Forelimb muscle (tissue), 1 donor: ENCODE measurements around the gene FAM171A1. TPM values are rescaled to one million over a fixed set of nuclear protein-coding genes. Genes with fewer than 3 reads are reported as not detected.
"Not testable (repeated sequence)": the region's sequence is repeated elsewhere in the genome, so short reads cannot be mapped to it uniquely, and the experiment has no call there.

Experiments
- DNase-seq: peaks from one replicate; pipeline ENCODE4 v3.0.0-alpha.2; 2013; ENCODE audit warnings: low read depth
- polyA plus RNA-seq: library from polyadenylated mRNA; unstranded; fragments of 120-200 nt; gene quantifications from one replicate; pipeline ENCODE4 v1.2.1, GENCODE V29; 2013; ENCODE audit not compliant: insufficient read length

Gene FAM171A1
- polyA plus RNA-seq, 1 donor: 27.2 TPM

DNA sequence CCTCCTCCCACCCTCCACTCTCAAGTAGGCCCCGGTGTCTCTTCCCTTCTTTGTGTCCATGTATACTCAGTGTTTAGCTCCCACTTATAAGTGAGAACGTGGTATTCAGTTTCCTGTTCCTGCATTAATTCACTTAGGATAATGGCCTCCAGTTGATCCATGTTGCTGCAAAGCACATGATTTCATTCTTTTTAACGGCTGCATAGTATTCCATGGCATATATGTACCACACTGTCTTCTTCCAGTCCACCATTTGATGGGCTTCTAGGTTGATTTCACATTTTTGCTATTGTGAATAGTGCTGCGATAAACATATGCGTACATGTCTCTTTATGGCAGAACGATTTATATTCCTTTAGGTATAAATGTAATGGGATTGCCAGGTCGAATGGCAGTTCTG, 51.0 kb downstream of the FAM171A1 start:
- no peak for DNase-seq

DNA sequence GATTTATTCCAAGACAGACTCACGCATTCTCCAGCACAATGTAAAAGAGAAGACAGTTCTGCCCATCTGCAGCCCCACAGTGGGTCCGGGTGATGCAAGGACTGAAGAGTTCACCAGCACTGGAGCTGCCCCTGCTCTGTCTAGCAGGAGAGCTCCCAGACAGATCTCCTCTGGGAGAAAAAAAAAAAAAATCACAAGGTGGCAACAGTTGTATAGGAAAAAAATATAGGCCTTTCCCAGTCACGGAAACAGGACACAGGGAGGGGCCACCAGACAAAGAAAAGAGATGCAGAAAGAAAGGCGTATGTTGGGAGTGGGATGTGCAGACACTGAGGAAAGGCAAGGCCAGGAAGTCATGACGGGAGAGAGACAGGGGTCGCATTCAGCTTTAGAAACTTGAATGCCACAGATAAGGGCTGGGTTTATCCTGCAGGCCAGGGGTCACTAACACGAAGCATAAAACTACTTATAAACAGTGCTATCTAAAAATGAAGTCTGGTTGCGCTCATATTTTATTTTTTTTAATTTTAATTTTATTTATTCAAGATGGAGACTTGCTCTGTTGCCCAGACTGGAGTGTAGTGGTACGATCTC, 54.1 kb downstream of the FAM171A1 start:
- DNase-seq: no peak

DNA sequence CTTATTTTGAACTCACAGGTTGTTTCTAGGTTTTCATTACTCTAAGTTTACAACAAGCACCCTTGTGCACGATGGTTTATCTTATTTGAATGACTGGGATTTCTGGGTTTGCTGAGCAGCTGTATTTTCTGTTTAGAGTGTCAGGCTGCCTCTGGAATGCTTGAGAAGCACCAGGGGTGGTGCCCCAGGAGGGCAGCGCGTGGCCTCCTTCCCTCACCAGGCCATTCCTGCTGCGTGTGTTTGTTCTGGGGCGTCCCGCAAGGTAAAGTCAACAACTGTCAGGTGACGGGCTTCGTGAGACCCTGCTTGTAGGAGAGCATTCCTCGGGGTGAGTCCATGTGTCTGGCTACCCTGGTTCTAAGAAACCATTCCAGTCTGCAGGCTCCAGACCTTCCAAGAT, 54.9 kb downstream of the FAM171A1 start:
- DNase-seq: no peak

DNA sequence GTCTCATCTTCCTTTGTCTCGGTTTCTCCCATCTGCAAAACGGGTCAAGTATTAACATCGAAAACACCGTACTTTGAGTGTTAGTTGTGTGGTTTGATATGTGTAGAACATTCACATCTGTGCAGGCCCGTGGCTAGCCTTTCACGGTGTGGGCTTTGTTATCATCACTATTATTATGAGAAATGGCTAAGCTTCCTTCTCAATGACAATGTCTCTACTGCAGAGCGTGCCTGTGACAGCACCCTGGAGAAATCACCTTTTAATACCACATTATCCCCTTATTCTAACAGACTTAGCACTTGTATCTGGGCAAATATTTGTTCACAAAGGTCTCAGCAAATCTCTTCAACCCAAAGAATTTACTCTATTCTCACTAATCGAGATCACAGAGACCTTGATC, 55.8 kb downstream of the FAM171A1 start:
- DNase-seq: no peak

DNA sequence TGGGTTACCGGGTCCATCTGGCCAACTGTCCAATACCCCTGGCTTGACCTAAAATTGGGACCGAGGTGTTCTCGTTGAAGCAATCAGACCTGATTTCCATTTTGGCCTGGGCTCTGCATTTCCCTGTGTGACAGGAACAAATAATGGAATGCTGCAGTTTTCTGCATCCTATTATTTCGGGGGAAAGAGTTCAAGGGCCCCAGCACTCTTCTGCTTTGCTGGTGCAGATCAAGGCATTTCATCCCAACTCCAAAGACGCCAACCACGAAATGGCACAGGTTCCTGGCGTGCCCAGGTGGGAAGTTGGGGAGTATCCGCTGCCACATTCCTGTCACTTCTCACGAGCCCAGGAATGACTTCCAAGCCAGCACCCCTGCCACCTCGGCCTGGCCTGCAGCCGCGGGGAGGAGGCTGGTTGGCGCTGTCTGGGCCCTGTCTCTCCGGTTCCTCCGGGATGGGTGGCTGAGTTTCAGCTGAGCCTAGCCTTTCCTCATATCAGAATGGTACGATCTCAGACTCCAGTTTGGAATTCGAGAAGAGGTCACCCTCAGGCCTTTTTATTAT, 56.5 kb downstream of the FAM171A1 start:
- no peak for DNase-seq

DNA sequence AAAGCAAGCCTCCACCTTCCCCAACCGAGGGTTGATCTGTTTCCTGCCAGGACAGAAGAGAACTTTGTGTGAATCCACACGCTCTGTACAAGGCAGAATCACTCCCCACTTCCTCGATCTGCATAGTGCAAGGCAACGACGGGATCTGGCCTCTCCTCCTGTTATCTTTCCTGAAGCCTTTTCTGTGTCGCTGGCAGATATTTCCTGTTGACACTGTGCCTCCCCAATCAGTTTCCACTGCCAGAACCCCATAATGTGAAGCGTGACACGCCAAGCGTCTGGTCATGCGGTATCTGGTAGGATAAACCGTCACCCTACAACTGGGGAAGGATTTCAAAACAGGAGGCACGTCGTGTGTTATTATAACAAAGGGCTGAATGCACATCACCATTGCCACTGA, 57.2 kb downstream of the FAM171A1 start:
- no peak for DNase-seq

DNA sequence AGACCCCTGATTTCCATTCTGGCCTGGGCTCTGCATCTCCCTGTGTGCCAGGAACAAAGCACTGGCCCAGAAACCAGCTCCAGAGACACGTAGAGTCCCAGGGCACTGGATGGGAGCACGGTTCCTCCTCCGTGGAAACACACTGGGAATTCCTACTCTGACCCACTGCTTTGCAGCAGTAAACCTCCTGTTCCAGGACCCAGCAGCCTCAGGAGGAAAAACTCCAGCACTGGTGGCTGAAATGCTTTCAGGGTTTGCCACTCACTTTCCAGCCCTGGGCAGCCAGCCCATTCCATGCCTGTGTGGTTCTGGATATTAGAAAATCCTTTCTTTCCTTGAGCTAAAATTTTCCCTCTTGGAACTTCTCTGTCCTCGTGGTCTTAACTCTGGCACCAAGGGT, 58.0 kb downstream of the FAM171A1 start:
- no peak for DNase-seq

DNA sequence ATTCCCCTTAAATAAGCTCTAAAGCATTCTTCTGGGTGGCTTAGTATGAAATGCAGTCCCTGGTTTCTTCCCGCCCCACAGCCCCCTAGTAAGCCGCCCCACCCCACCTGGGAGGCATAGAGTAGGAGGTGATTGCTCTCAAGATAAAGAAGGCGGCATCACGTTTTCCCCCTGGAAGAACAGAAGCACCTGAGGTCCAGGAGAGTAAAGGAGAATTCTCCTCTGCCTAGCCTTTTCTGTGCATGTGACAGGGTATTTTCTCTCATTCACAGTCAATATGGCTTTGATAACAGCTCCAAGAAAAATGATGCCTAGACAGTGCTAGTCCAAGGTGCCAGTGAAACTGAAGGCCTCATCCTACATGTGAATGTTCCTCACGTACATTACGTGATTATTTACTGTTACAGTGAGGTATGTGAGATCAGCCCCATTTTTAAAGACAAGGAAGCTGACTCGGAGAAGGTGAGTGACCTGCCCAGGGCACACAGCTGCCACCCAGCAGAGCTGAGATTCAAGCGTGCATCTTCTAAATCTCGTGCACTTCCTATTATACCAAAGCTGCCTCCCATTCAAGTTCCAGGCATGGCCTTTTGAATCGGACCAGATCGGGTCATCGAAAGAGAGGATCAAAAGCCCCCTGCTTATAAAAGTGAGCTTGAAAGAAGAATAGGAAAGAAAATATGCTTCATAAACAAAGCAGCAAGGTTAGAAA, 59.4 kb downstream of the FAM171A1 start:
- no peak for DNase-seq

DNA sequence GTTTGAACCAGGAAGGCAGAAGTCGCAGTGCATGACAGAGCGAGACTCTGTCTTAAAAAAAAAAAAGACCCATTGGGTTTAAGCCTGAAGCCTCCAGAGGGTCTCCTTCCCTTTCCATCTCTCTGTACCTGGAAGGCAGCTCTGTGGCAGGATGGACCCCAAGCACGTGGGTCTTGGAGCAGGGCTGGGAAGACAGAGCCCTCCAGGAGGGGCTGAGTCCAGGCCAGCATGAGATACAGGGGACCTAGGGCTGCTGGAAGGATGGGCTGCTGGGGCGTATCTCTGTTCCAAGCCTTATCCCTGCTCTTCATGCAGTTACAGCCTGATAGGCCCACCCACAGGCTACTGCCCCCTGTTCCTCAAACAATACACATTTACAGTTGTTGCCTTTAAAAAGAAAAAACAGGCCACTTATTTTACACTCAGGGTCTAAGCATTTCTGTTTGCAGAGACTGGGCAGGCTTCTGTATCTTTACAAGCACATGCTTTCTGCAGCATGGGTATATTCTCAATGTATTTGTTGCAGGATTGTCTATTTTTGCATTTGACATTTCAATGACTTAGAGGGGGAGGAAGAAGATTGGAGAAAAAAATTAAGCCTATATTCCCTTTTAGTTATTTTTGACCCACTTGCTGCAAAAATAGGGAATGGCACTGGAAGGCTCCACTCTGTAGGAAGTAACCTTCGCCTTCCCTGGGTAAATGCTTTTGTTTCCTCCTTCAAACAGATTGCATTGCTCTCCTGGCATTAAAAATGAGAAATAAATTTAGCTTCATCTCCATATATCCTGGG, 60.1 kb downstream of the FAM171A1 start:
- no peak for DNase-seq

DNA sequence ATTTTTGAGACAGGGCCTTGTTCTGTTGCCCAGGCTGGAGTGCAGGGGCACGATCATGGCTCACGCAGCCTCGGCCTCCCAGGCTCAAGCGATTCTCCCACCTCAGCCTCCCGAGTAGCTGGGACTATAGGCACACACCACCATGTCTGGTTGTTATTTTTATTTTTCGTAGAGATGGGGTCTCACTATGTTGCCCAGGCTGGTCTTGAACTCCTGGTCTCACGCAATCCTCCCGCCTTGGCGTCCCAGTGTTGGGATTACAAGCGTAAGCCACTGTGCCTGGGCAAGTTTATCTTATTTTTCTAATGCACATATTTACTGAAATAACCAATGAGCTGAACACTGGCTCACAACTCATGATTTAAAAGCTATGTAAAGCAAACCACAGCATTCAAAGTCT, 61.9 kb downstream of the FAM171A1 start:
- DNase-seq: no peak

DNA sequence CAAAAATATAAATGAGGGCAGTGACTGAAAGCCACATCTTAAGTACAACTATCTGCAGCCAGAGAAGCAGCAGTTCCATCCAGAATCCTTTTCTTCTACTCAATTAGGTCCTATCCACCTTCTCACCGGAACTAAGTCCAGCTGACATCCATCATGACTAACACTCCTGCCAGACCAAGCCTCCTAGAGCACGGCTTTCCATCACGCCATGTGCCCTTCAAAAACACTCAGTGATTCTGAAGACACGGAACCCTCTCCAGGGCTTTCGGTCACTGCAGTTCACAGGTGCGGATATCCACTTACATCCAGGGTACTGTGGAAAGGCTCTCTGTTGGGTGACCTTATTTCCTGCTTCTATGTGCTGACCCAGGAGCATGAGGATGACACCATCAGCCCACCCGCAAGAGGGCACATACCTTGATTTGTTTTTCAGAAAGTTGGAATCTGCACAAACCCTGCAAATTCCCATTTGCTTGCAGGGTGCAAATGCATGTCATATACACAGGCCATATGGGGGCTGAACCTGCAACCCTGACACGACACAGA, 64.3 kb downstream of the FAM171A1 start:
- DNase-seq: no peak

DNA sequence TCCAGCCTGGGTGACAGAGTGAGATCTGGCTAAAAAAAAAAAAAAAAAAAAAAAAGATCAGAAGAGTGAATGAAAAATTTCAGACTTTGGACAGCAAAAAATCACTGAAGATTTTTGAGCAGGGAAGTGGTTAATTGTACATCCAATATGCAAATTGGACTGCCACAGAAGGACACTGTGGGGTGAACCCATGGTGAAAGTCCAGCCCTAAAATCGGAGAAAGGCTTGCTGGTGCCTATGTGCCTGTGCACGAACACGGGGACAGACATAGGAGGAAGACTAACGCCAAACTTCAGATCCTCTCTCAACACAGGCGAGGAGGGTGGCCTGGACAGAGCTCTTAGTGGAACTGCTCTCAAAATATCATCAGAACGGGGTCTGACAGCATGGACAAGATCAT, 65.5 kb downstream of the FAM171A1 start:
- DNase-seq: no peak

DNA sequence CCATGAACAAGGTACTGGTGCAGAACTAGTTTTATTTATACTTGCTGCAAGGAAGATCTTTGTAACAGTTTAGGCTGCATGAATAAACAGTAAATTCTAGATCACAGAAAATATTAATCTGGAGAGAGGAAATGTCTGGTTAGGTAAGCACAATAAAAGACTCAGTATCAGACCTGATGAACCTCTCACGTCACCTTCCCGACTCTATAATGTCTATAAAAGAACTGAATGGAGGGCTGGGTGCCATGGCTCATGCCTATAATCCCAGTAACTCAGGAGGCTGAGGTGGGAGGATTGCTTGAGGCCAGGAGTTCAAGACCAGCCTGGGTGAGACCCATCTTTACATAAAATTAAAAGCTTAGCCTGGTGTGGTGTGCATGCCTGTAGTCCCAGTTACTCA, 65.9 kb downstream of the FAM171A1 start:
- DNase-seq: no peak

DNA sequence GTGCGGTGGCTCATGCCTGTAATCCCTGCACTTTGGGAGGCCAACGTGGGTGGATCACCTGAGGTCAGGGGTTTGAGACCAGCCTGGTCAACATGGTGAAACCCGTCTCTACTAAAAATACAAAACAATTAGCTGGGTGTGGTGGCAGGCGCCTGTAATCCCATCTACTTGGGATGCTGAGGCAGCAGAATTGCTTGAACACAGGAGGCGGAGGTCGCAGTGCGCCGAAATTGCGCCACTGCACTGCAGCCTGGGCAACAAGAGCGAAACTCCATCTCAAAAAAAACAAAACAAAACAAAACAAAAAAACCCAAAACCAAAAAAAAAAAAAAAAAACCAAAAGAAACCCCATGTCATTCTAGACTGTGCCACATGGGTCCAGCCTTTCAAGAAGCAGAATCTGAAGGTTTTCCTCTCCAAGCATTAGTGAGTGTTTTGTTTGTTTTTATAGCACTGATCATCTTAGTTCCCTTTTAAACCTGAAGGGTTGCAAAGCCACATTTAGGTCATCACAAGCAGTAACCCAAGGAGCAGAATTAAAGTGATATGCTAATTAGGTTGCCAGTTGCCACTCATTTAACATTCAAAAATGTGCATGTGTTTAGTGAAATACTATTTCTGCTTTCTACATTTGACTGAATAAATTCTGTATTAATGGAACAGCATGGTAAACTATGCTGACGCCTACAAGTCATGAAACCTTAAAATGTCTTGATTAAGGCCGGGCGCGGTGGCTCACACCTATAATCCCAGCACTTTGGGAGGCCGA, 68.7 kb downstream of the FAM171A1 start:
- not testable (repeated sequence) for DNase-seq

DNA sequence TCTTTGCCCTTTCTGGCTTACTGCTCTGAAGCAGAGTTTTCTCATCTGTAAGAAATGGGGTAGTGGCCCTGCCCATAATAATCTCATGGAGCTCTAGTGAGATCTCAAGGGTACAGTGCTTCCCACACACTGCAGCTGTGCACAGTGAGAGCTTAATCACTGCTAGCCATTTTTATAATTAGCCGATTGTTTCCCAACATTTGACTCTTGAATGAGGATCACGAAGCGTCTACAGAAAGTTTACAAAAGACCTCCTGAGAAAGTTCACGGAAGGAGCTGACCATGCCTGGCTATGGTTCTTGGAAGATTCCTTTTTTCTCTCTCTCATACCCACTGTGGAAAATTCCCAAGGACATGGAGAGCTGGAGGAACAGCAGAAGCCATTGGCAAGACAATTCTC, 70.4 kb downstream of the FAM171A1 start:
- no peak for DNase-seq

DNA sequence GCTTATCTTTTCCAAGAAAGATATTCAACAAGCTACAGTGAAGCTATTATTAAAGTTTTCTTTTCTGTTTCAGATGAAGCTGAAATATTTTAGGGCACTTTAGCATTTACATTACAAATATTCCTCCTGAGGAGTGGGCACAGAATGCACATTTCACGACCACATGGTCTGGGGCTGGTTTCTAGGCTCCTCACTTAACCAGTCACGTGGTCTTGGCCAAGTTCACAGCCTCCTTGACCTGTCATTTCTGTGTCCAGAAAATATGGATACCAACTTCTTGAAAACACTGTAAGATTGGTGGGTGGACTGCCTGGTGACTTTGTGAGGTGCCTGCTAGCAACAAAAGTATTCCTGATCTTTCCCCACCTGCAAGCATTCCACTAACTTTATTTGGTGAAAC, 70.9 kb downstream of the FAM171A1 start:
- DNase-seq: no peak

DNA sequence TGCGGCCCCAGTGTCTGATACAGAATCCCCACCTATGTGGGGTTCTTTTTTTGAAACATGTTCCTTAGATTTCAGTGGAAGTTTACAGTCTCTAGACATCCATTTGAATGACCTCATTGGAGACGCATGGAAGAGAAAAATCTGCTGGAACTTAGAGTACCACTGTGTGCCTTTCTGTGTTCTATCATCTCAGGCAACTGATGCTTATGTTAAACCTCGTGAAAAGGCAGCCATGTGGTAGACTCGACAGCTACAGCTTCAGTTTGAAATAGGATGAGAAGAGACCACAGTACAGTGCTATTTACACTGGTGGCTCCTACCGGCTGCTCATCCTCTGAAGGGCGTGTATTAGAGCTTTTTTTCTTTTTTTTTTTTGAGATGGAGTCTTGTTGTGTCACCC, 74.4 kb downstream of the FAM171A1 start:
- no peak for DNase-seq

DNA sequence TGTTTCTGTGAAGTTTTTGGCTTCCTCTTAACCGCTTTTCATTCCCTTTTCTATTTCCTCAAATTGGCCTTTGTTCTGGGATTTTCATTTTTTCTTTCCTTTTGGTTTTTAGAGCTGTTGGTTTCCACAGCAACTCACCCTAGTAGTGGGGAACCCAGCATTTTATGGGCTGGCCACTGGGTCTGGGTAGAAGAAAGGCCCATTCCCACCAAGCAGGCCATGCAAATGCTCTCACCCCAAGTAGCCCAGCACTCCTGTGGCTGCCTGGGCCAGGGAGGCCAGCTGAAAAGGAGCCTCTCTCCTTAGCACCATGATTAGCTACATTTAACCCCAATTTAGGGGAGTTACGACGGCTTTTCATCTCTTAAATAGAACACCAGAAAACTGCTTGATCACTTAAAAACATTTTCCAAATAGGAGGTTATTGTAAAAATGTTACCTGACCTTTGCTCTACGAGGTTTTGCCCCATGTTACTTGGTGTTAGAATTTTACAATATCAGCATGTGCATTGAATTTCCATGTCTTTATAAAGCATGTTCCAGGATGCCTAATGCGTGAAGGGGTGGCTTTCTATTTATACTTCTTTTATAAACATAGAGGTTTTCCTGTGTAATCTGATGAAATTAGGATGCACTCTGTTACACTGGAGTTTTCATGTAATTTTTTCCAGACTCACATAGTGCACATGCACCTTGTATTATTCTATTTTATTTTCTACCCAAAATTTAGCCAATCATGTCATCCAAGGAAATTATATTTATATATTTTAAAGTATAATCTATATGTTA, 75.4 kb downstream of the FAM171A1 start:
- DNase-seq: no peak

DNA sequence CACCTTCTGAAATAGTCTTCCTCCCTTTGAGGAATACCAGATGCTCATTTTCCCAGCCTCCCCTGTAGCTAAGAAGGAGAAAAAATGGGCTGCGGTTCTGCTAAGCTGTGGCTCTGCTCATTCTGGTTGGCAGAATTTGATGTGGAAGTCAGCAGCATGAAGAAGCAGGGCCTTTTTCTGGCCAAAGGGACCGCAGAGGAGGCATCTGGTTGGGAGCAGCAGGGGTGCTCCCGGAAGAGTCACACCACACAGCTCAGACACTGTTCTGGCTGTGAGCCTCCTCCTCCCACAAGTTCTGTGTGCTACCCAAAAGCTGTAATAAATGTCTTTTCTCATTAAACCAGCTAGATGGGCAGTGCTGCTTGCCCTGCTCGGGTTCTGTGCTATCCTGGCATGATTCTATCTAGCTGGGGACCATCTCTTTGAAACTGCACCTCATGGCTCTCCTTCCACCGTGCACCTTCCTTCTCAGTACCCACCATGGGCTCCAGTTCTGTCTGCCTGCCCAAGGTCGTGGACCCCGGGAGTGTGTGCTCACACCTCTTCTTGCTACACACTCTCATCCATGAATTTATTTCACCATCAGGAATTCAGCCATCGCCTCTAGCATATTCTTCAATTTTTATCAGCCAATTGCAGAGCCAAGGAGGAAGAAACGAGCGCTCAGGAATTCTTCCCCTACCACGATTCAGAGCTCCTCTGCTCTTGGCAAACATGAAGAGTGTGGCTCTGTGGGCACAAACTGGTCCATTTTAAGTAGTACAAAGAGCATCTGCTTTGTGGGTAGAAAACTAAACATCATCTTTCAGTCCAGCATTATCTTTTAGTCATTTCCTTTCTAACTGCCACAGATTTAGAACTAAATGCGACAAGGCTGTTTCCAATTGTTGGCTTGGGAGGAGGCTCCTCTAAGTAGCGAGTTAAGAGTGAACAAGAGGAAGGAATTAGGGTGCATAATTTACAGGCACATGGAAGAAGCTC, 76.9 kb downstream of the FAM171A1 start:
- DNase-seq: no peak

DNA sequence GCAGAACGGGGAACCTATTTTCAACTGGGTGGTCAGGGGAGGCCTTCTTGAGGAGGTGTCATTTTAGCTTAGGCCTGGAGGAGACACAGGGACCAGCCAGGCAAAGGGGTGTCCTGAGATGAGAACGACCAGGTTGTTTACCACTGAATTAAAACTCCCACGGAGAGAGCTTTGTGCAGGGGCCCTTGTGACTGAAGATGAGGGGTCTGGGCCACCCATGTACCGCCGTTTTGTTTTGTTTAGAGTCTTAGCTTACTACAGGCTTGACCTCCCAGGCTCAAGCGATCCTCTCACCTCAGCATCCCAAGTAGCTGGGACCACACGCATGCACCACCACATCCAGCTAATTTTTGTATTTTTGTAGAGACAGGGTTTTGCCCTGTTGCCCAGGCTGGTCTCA, 80.4 kb downstream of the FAM171A1 start:
- DNase-seq: no peak
